Fibroblast of lung (primary cell): ENCODE results near the gene CENPL.

Source experiments
- CTCF ChIP-seq, 2 donors: IDR thresholded peaks in 1 of 2; conservative IDR thresholded peaks in 1 of 2; 1 replicate in 1 of 2; 2 replicates in 1 of 2; pipeline ENCODE4 v1.5.1; 2011 to 2012; ENCODE audit warnings: low read length in 2 of 2, control low read depth in 1 of 2, inconsistent platforms in 1 of 2, low read depth in 1 of 2, mild to moderate bottlenecking in 1 of 2
- EZH2 ChIP-seq: IDR thresholded peaks from 2 replicates; pipeline ENCODE4 v1.5.1; 2012; ENCODE audit warnings: low read length, control low read depth, mild to moderate bottlenecking; ENCODE audit errors: missing control alignments

- TF ChIP-seq CTCF (conservative IDR thresholded peaks at IDR 0.05 in 1 of 2, IDR thresholded peaks at IDR 0.05 in 1 of 2; ENCODE audit: low read depth in 1 of 2, low read length in 2 of 2) (no peak), EZH2 (no peak)
Observed at GRCh38 chr1:173832748-173833147, 8.1 kb upstream of the CENPL start.
